ENCODE measurements around the gene TTLL11. TPM values are rescaled to one million over a fixed set of nuclear protein-coding genes. Genes with fewer than 3 reads are reported as not detected.

TTLL11 gene
- total RNA-seq, 1 experiment from 2014 or later: 1.5 TPM

- Histone ChIP-seq H3K4me1 (ENCODE audit: insufficient read depth, low read length) (no peaks in the 10 kb centered on the region), H2BK15ac (ENCODE audit: low read depth, low read length) (no peak overlapping the region), H2BK20ac (ENCODE audit: low read depth, low read length, poor library complexity, severe bottlenecking) (no peak overlapping the region), H3K23me2 (ENCODE audit: insufficient read length, low read depth, low read length, poor library complexity, severe bottlenecking) (no peaks in the 10 kb centered on the region), H3K18ac (ENCODE audit: insufficient read length, low read depth, low read length) (no peak overlapping the region), H4K91ac (ENCODE audit: insufficient read length, low read depth, low read length) (no peak overlapping the region), H3K56ac (ENCODE audit: insufficient read length, low read depth, low read length) (no peak overlapping the region), H2BK5ac (ENCODE audit: insufficient read length, low read length) (no peak overlapping the region), H4K5ac (ENCODE audit: insufficient read length, low read depth, low read length) (no peak overlapping the region), H4K8ac (replicated peaks; ENCODE audit: insufficient read length, low read depth, low read length) (no peak overlapping the region), H3K9ac (ENCODE audit: extremely low read depth, insufficient read length, low read length) (no peak overlapping the region), H2AFZ (ENCODE audit: low read length) (no peak overlapping the region), H3K14ac (ENCODE audit: insufficient read depth, low read length) (no peak overlapping the region), H3K4ac (ENCODE audit: low read depth, low read length) (no peak overlapping the region), H3K23ac (ENCODE audit: insufficient read length, low read depth, low read length) (no peak overlapping the region), H3K79me2 (ENCODE audit: insufficient read depth, low read length) (no peaks in the 10 kb centered on the region), H3K27ac (ENCODE audit: insufficient read length, low read depth, low read length) (no peak overlapping the region), H3K27me3 (ENCODE audit: insufficient read depth, low read length) (no peaks in the 10 kb centered on the region), H4K20me1 (ENCODE audit: control insufficient read depth, insufficient read depth, insufficient read length) (no peaks in the 10 kb centered on the region), H2AK5ac (ENCODE audit: insufficient read length, low read length) (no peak overlapping the region), H3K79me1 (ENCODE audit: insufficient read depth, low read depth, low read length, poor library complexity, severe bottlenecking) (no peaks in the 10 kb centered on the region), H2BK12ac (ENCODE audit: insufficient read length, low read depth, low read length) (no peak overlapping the region), H3K9me3 (ENCODE audit: control insufficient read depth, low read depth, low read length) (no peaks in the 10 kb centered on the region), H2BK120ac (ENCODE audit: low read depth, low read length, poor library complexity, severe bottlenecking) (no peak overlapping the region), H3K4me2 (ENCODE audit: insufficient read depth, insufficient read length, low read length) (no peak overlapping the region), H3T11ph (ENCODE audit: low read length) (no peak overlapping the region)
- no peak overlapping the region for H3K4me3 Mint-ChIP-seq
- H3K9me3 Mint-ChIP-seq: peaks cover 5 to 8% of the 10 kb centered on the region in 2 experiments; a peak in 4 of 5 replicates
- TF ChIP-seq CTCF (conservative IDR thresholded peaks at IDR 0.05): no peak
- WGBS (ENCODE audit: extremely low coverage, insufficient read length, low lambda C conversion rate): no CpG with 5 or more reads among the region's 3 CpGs
- H3K27ac Mint-ChIP-seq: no peak overlapping the region
- 0 out of 4 replicates have a peak, but pooled peaks cover 0 to 2% of the 10 kb centered on the region in 2 experiments for H3K4me1 Mint-ChIP-seq
- H3K27me3 Mint-ChIP-seq (ENCODE audit: low read depth): peaks cover 3% of the 10 kb centered on the region
- DNase-seq: no peak
- H3K36me3 Mint-ChIP-seq (ENCODE audit: insufficient read depth in 1 of 3, low read depth in 3 of 3): 0 out of 7 replicates have a peak, but pooled peaks cover 0 to 5% (median 0%) of the 10 kb centered on the region in 3 experiments
Observed at GRCh38 chr9:121901616-121902015, 191.5 kb downstream of the TTLL11 start.

Data from H9 (cell line).